ENCODE results near the gene SYTL1. TPM values are rescaled to one million over a fixed set of nuclear protein-coding genes. Genes with fewer than 3 reads are reported as not detected.
A peak's percentile ranks its signal among the peaks of the same experiment; 100 is the strongest.

The SYTL1 gene
- total RNA-seq, 1 donor from 2014 or later: 48.5 TPM

- peak; percentile 40 for DNase-seq (ENCODE audit: low spot score)
These were observed 61.4 kb downstream of the SYTL1 start for GRCh38 chr1:27403065-27403726.

Other genes starting within 250 kb of the SYTL1 start
- 170 TPM for gene SLC9A1, start 186.9 kb upstream of the SYTL1 start, total RNA-seq
- gene WDTC1, start 107.4 kb upstream of the SYTL1 start, total RNA-seq: 52.6 TPM
- gene TMEM222, start 19.9 kb upstream of the SYTL1 start, total RNA-seq: 34.3 TPM
- gene MAP3K6, start 24.9 kb downstream of the SYTL1 start, total RNA-seq: 50.9 TPM
- 3.5 TPM for gene FCN3, start 32.8 kb downstream of the SYTL1 start, total RNA-seq
- 5.4 TPM for gene CD164L2, start 41.3 kb downstream of the SYTL1 start, total RNA-seq
- gene GPR3, start 50.6 kb downstream of the SYTL1 start, total RNA-seq: 0.09 TPM
- gene WASF2, start 148.1 kb downstream of the SYTL1 start, total RNA-seq: 124 TPM

Data from mucosa of gallbladder (tissue), 1 donor.